NCI-H146 treated with DMSO at 0.1 percent for 48 hours (cell line): ENCODE data around the gene TRDMT1.

Experiments
- DNase-seq: peaks from one replicate; lab custom pipeline; 2025; ENCODE audit not compliant: unreplicated experiment; lab: John Stamatoyannopoulos, UW

Gene TRDMT1

GRCh38 chr10:17109475-17110207 is 91.8 kb downstream of the TRDMT1 start:
- no peak for DNase-seq

- no peak for DNase-seq
Observed at GRCh38 chr10:17109046-17109445, 92.4 kb downstream of the TRDMT1 start.

GRCh38 chr10:17106991-17107390 is 94.5 kb downstream of the TRDMT1 start:
- DNase-seq = no peak

DNA sequence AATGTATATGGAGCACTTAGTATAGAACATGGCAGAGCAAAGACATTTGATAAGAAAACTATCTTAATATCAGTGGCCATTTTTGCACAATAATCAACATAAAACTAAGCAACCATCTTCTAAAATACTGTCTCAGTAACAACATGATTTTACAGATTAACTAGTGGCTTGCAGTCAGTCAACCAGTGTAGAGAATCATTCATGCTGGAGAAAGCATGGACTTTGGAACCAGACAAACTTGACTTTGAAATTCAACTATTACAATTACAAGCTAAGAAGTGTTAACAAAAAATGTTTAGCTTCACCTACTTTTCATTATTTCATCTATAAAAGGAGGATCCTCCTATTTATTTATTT is 99.6 kb downstream of the TRDMT1 start:
- DNase-seq = no peak

DNA sequence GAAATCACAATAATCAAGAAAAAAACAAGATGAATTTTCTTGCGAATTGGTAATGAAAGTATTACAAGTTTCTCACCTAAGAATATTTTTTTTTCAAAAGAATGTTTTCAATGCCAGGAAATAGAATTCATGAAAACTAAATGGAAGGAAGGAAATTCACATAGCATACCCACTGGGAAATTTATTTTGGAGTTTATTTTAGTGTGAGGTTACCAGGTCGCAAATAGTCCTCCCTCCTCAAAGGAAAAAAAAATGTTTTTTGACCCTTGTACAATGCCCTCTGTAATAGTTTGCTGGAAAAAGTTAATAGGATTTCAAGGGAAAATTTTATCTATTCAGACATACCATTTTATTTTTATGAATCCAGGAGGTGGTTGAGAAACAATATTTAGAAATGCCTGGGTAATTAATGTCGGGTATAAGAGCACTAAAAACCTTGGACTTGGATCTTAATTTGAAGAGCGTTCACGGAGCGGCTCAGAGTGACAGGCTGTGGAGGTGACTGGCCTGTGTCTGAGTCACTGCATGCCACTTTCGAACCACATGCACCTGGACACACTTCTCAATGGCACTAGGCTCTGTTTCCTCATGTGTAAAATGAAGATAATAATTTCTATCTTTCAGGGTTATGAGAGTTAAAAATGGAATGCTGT is 100.1 kb downstream of the TRDMT1 start:
- DNase-seq = no peak

- DNase-seq = no peak
Observed at GRCh38 chr10:17100586-17100985, 100.9 kb downstream of the TRDMT1 start.

DNA sequence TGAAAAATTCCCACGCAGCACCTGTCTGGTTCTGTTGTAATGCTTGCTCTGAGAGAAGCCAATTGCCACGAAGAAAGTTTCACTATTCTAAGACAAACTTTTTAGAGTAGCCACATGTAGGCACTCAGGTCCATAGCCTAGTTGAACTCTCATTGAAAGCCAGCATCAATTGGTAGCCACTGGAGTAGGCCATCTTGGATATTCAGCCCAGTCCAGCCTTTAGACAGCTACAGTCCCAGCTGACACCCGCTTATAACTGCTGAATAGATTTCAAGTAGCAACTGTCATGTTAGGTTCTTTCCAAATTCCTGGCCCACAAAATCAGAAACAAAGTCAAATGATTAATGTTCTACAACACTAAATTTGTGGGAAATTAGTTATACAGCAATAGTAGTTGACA is 103.5 kb downstream of the TRDMT1 start:
- DNase-seq = no peak
